Measurements from ENCODE around the gene IRGC. TPM values are rescaled to one million over a fixed set of nuclear protein-coding genes. Genes with fewer than 3 reads are reported as not detected.

The IRGC gene
- total and polyA plus RNA-seq, 9 donors = not detected

- H3K27me3 ChIP-seq = no peaks in the 10 kb centered on the region
- no peaks in the 10 kb centered on the region for H3K9me3 ChIP-seq
- intact Hi-C loops (cut with DNase I) = no loop called here
- H3K36me3 ChIP-seq = no peaks in the 10 kb centered on the region
- no peak for TF ChIP-seq POLR2A (IDR thresholded peaks at IDR 0.05)
- no peak for TF ChIP-seq EP300 (IDR thresholded peaks at IDR 0.05)
- no peak for TF ChIP-seq CTCF (IDR thresholded peaks at IDR 0.05)
- peak in 2 of 5 donors; percentile 38 to 44 for DNase-seq
- H3K4me1 ChIP-seq (ENCODE audit: insufficient read depth) = no peaks in the 10 kb centered on the region
- WGBS, 3 donors = 24 to 38% (median 33%) methylated on average over 16 of the region's 16 CpGs
- H3K4me3 ChIP-seq = no peak overlapping the region
- no peak overlapping the region for H3K27ac ChIP-seq
These were observed 49.4 kb downstream of the IRGC start for GRCh38 chr19:43765109-43765876.

GRCh38 chr19:43766755-43767043 is 50.8 kb downstream of the IRGC start:
- Histone ChIP-seq H3K27ac (no peak overlapping the region), H3K4me1 (ENCODE audit: insufficient read depth) (no peaks in the 10 kb centered on the region), H3K36me3 (no peaks in the 10 kb centered on the region), H3K9me3 (no peaks in the 10 kb centered on the region), H3K4me3 (no peak overlapping the region), H3K27me3 (no peaks in the 10 kb centered on the region)
- intact Hi-C loops (cut with DNase I) = no loop called here
- no peak for DNase-seq
- 65 to 67% (median 66%) methylated on average over 4 of the region's 4 CpGs for WGBS, 3 donors
- TF ChIP-seq EP300 (IDR thresholded peaks at IDR 0.05) = no peak
- no peak for TF ChIP-seq CTCF (IDR thresholded peaks at IDR 0.05)
- no peak for TF ChIP-seq POLR2A (IDR thresholded peaks at IDR 0.05)

GRCh38 chr19:43767316-43767715 is 51.4 kb downstream of the IRGC start:
- H3K4me3 ChIP-seq = no peak overlapping the region
- H3K27me3 ChIP-seq = no peaks in the 10 kb centered on the region
- H3K36me3 ChIP-seq = no peaks in the 10 kb centered on the region
- TF ChIP-seq POLR2A (IDR thresholded peaks at IDR 0.05) (no peak), EP300 (IDR thresholded peaks at IDR 0.05) (no peak), CTCF (IDR thresholded peaks at IDR 0.05) (no peak)
- 67 to 79% (median 68%) methylated on average over 7 of the region's 7 CpGs for WGBS, 3 donors
- no peak for DNase-seq
- H3K4me1 ChIP-seq (ENCODE audit: insufficient read depth) = no peaks in the 10 kb centered on the region
- no peaks in the 10 kb centered on the region for H3K9me3 ChIP-seq
- no peak overlapping the region for H3K27ac ChIP-seq
- intact Hi-C loops (cut with DNase I) = no loop called here

- no peak for DNase-seq
- Histone ChIP-seq H3K36me3 (no peaks in the 10 kb centered on the region), H3K27me3 (no peaks in the 10 kb centered on the region), H3K4me3 (no peak overlapping the region), H3K27ac (no peak overlapping the region), H3K4me1 (ENCODE audit: insufficient read depth) (no peaks in the 10 kb centered on the region), H3K9me3 (no peaks in the 10 kb centered on the region)
- TF ChIP-seq CTCF (IDR thresholded peaks at IDR 0.05) (no peak), POLR2A (IDR thresholded peaks at IDR 0.05) (no peak), EP300 (IDR thresholded peaks at IDR 0.05) (no peak)
- WGBS, 3 donors = 75 to 79% (median 78%) methylated on average over 1 of the region's 1 CpG
- intact Hi-C loops (cut with DNase I) = no loop called here
These were observed 51.9 kb downstream of the IRGC start for GRCh38 chr19:43767818-43768217.

Measured in ovary (tissue), 9 donors.